Natural killer cell (primary cell): ENCODE measurements around the gene METTL17. TPM values are rescaled to one million over a fixed set of nuclear protein-coding genes. Genes with fewer than 3 reads are reported as not detected.

Experiments
- ATAC-seq, 3 donors: fragments of 150-1000 bp in 2 of 3; fragments of 200-7000 bp in 1 of 3; cut with Tn5 transposase; 1 replicate in 1 of 3; 2 replicates in 2 of 3; pipeline ENCODE4 v1.10.0; 2021; ENCODE audit warnings: mild to moderate bottlenecking in 2 of 3, moderate library complexity in 2 of 3
- DNase-seq, 2 donors: peaks; one replicate each; pipeline versions ENCODE4 v3.0.0 to v3.0.0-alpha.2; 2013 to 2021; ENCODE audit warnings: mixed read lengths in 1 of 2
- H3K27ac ChIP-seq: one replicate; pipeline ENCODE4 v1.5.1; 2013; ENCODE audit warnings: mild to moderate bottlenecking, low read length
- H3K27me3 ChIP-seq: one replicate; pipeline ENCODE4 v1.6.1; 2013; ENCODE audit warnings: low read length; ENCODE audit not compliant: control insufficient read depth, insufficient read depth
- H3K36me3 ChIP-seq: one replicate; pipeline ENCODE4 v1.6.1; 2013; ENCODE audit warnings: low read length; ENCODE audit not compliant: control insufficient read depth, insufficient read depth
- H3K4me1 ChIP-seq: one replicate; pipeline ENCODE4 v1.6.1; 2013; ENCODE audit warnings: low read length; ENCODE audit not compliant: control insufficient read depth, insufficient read depth
- H3K4me3 ChIP-seq: one replicate; pipeline ENCODE4 v1.5.1; 2013; ENCODE audit warnings: low read length
- H3K9me3 ChIP-seq: one replicate; pipeline ENCODE4 v1.6.1; 2013; ENCODE audit warnings: low read length; ENCODE audit not compliant: control insufficient read depth, insufficient read depth
- H3K27ac Mint-ChIP-seq, 2 donors: one replicate each; pipeline ENCODE4 v1.8.0; 2022; ENCODE audit warnings: mild to moderate bottlenecking in 2 of 2, mixed read lengths in 2 of 2, moderate library complexity in 1 of 2
- H3K27me3 Mint-ChIP-seq, 2 donors: one replicate each; pipeline ENCODE4 v1.8.0; 2022; ENCODE audit warnings: low read depth in 2 of 2, mixed read lengths in 2 of 2
- H3K36me3 Mint-ChIP-seq: one replicate; pipeline ENCODE4 v1.8.0; 2022; ENCODE audit warnings: mixed read lengths
- H3K4me1 Mint-ChIP-seq, 2 donors: one replicate each; pipeline ENCODE4 v1.8.0; 2022; ENCODE audit warnings: mixed read lengths in 2 of 2
- H3K4me3 Mint-ChIP-seq: one replicate; pipeline ENCODE4 v1.8.0; 2022; ENCODE audit warnings: mild to moderate bottlenecking, moderate library complexity, mixed read lengths
- H3K9me3 Mint-ChIP-seq, 2 donors: one replicate each; pipeline ENCODE4 v1.8.0; 2022; ENCODE audit warnings: mixed read lengths in 2 of 2
- CTCF ChIP-seq: fragments of 200-600 bp; IDR thresholded peaks from one replicate; pipeline ENCODE4 v1.8.0; 2022; ENCODE audit warnings: antibody characterized with exemption
- WGBS: methylation state at CpG from one replicate; pipeline ENCODE4 v1.1.7; 2013; ENCODE audit warnings: missing lambda C conversion rate; ENCODE audit not compliant: insufficient coverage; 5-methylcytosine and 5-hydroxymethylcytosine counted together
- intact Hi-C: fragments of 100-400 bp; cut with micrococcal nuclease; formaldehyde crosslinking; loops from one replicate; pipeline ENCODE4 v1.14.2; 2022
- total RNA-seq, 4 donors: library from RNA; stranded (reverse); fragments of 120-200 nt in 1 of 4; gene quantifications; one replicate each; pipeline versions ENCODE4 v1.2.3 to v1.2.4, GENCODE V29; 2013 to 2022

The METTL17 gene
- total RNA-seq, 3 donors from 2014 or later (not counting 1 experiment from before 2014, with no cell fraction given), result 62.8 to 79.2 (median 74.1) TPM

- peaks cover 0 to 6% of the 10 kb centered on the region in 2 donors for H3K4me1 Mint-ChIP-seq
- ATAC-seq (no peak), DNase-seq (no peak)
- no peak within 1 kb of the TSS for H3K27ac Mint-ChIP-seq
- H3K36me3 Mint-ChIP-seq, result peaks cover 19% of the 10 kb centered on the region
- Histone ChIP-seq H3K27me3 (no peaks in the 10 kb centered on the region), H3K9me3 (no peaks in the 10 kb centered on the region), H3K4me3 (no peak within 1 kb of the TSS), H3K4me1 (no peaks in the 10 kb centered on the region), H3K27ac (no peak within 1 kb of the TSS), H3K36me3 (peaks cover 35% of the 10 kb centered on the region)
- 87% methylated on average over 5 of the region's 6 CpGs for WGBS
- intact Hi-C loops, result no loop called here
- no peak within 1 kb of the TSS for H3K4me3 Mint-ChIP-seq
- TF ChIP-seq CTCF, result no peak
- H3K9me3 Mint-ChIP-seq, result no peaks in the 10 kb centered on the region
- no peaks in the 10 kb centered on the region for H3K27me3 Mint-ChIP-seq
Observed at GRCh38 chr14:20998674-20999366, 9.0 kb downstream of the METTL17 start, which contains the start of gene SLC39A2. SLC39A2 (plus strand) TSS chr14:20999293; CDS start chr14:20999447, 154 bp downstream.

- ATAC-seq, result no peak
- Mint-ChIP-seq H3K36me3 (peaks cover 18% of the 10 kb centered on the region), H3K27ac (no peak overlapping the region), H3K4me1 (peaks cover 0 to 4% of the 10 kb centered on the region in 2 donors), H3K9me3 (no peaks in the 10 kb centered on the region), H3K27me3 (no peaks in the 10 kb centered on the region), H3K4me3 (no peak overlapping the region)
- no peak for TF ChIP-seq CTCF
- no peaks in the 10 kb centered on the region for H3K4me1 ChIP-seq
- WGBS, result 83% methylated on average over 4 of the region's 4 CpGs
- H3K27me3 ChIP-seq, result no peaks in the 10 kb centered on the region
- H3K4me3 ChIP-seq, result no peak overlapping the region
- H3K36me3 ChIP-seq, result peaks cover 27% of the 10 kb centered on the region
- intact Hi-C loops, result no loop called here
- no peaks in the 10 kb centered on the region for H3K9me3 ChIP-seq
- DNase-seq, result no peak
- H3K27ac ChIP-seq, result no peak overlapping the region
Observed at GRCh38 chr14:20999591-20999990, 9.8 kb downstream of the METTL17 start.

- Histone ChIP-seq H3K27ac (no peak overlapping the region), H3K27me3 (no peaks in the 10 kb centered on the region), H3K9me3 (no peaks in the 10 kb centered on the region), H3K4me1 (no peaks in the 10 kb centered on the region), H3K4me3 (no peak overlapping the region), H3K36me3 (peaks cover 11% of the 10 kb centered on the region)
- ATAC-seq (no peak), DNase-seq (no peak)
- peaks cover 1% of the 10 kb centered on the region for H3K36me3 Mint-ChIP-seq
- no peak for TF ChIP-seq CTCF
- no peaks in the 10 kb centered on the region for H3K27me3 Mint-ChIP-seq
- H3K27ac Mint-ChIP-seq, result no peak overlapping the region
- H3K4me1 Mint-ChIP-seq, result no peaks in the 10 kb centered on the region
- intact Hi-C loops, result no loop called here
- 86% methylated on average over 4 of the region's 7 CpGs for WGBS
- H3K4me3 Mint-ChIP-seq, result no peak overlapping the region
- no peaks in the 10 kb centered on the region for H3K9me3 Mint-ChIP-seq
Observed at GRCh38 chr14:21001218-21001617, 11.4 kb downstream of the METTL17 start.
